GM04504 (cell line): ENCODE measurements around the gene MCF2L2.
"Not testable (repeated sequence)": the region's sequence is repeated elsewhere in the genome, so short reads cannot be mapped to it uniquely, and the experiment has no call there.

Source experiments
- DNase-seq: peaks from one replicate; pipeline ENCODE4 v3.0.0-alpha.2; 2012; ENCODE audit warnings: low read depth

Gene MCF2L2

DNA sequence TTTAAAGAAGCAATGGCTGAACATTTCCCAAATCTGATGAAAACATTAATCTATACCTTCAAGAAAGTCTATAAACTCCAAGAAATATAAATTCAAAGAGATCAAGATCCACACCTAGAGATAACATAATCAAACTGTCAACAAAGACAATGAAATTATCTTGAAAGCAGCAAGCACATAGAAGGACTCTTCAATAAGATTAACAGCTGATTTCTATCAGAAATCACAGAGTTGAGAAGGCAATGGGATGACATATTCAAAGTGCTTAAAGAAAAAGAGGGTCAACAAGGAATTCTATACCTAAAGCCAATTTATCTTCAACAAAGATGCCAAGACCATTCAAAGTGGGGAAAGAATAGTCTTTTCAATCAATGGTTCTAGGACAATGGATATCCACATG lies 224.7 kb downstream of the MCF2L2 start:
- no peak for DNase-seq

DNA sequence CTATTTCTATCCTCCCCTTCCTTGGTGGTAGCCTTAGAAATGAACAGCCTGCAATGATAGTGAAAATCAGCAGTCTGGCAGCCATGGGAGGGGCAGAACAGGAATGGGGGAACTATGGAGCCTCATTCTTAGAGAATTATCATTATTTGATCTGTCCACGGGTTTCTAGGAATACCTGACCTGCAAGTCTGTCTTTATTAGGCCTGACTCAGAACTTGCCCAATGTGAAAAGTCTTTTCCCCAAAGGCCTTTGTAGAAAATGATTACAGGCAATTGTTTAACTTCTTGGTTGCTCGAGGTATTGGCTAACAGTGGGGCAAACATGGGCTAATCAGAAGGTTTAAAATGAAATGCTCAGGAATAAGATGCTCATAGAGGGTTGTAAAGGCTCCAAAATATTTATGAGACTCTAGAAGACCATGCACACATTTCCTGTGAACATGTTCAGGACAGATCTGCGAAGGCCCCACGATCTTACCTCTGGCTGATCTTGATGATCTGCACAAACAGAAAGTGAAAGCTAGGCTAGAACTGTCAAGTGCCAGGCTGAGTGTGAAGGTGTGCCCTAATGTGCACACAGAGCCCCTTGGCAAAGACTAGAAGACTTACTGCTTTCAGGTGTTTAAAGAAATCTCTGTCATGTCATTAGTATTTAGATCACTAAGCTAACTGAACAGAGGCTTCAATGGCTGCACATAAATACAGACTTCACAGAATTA lies 226.3 kb downstream of the MCF2L2 start:
- no peak for DNase-seq

DNA sequence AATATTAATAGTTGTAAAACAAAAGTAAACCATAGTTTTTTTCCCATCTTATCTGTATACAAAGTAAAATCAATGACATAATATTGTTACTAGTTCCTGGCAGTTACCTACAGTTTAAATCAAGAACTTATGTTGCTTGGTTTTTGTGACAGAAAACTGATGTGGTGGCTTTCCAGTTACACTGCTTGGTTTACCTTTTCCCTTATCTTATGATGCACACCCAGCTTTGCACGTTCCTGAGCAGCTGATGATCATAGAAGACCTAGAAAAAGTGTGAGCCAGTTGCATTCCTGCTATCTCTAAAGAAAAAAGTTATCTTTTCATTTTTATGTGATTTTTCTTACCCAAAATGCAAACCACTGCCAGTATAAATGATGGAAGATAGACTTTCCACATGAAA lies 229.5 kb downstream of the MCF2L2 start:
- DNase-seq, result no peak

DNA sequence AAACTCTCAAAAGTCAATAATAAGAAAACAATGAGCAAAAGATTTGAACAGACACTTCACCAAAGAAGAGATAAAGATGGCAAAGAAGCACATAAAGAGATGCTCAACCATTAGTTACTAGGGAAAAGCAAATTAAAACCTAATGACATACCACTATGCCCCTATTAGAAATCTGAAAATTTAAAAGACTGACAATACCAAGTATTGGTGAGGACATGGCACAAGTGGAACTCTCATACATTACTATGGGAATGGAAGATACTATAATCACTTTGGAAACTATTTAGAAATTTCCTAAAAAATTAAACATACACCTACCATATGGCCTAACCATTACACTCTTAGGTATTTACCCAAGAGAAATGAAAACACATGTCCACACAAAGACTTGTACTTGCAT lies 230.7 kb downstream of the MCF2L2 start:
- DNase-seq, result no peak

DNA sequence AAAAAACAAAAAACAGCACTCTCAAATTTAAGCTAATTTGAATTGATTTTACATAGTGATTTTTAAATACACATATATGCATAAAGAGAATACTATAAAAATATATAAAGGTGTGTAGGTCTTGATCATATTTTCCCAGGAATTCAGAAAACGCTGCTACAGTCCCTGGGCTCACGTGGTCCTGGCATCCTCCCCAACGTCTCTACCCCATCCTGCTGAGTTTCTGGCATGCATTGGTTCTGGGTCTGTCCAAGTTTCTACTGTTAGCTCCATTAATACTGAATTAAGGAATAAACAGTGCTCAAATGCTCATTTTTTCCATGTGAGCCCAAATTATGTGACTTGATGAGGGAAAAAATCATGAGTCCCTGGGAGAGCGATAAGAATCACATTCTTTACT lies 233.2 kb downstream of the MCF2L2 start:
- DNase-seq, result no peak

DNA sequence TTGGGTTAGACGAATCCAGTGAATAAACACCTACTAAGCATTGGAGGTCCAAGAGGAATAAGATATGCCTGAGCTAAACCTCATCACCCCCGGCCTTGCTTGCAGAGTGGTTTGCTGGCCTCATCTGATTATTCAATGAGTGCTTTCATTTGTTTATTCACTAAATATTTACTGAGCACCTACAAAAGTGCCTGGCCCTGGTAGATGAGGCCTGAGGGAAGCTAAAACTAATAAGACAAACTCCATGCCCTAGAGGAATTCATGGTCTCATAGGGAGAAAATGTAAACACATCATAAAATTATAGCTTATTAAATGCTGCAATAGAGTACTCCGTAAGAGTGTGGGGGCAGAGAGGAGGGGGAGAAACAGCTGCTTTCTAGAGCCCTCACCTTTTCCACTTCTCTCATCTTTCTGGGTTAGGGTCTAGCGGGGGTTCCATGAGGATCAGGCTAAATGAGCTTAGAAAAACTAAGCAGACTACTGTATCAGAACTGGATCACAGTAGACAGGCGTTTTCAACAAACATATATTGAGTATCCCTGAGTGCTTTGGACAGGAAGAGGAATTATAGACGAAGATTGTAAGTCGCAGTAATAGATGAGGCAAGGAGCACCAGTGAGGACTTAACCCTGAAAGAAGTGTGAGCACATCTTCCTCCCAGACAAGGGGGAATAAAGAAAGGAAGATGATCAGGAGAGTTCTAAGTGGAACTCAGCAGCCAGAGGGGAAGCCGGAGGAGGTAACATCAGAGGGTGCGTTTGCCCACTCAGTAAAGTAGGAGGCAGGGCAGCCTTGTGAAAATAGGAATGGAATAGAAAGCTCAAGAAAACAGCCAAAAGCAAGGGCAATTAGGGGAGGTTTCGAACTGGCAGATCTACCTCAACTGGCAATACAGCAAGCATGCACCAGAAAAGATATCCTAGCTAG lies 234.4 kb downstream of the MCF2L2 start:
- peak; percentile 28 for DNase-seq

DNA sequence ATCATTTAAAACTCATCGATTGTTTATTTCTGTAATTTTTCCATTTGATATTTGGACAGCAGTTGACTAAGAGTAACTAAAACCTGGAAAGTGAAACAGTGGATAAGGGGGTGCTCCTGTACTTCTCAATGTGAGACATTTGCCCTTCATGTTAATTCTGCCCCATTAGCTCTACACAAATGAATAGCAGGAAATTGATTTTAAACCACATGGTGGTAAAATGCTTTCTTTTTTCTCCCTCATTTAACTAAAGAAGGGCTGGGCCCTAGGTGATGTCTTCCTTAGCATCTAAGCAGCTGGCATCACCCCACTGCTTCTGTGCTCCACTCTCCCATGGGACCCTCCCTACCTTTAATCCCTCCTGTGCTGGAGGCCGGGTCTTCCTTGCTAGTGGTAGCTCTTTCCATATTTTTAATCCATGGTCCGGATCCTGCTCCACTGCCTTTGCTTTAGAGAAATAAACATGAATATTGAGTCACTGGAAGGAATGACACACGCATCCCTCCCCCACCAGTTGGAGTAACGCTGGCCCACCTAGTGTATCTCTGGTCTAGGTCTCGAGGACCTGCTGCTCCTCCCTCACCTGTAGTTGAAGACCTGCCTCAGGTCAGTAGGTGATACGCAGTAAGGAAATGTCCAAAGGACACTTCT lies 235.6 kb downstream of the MCF2L2 start:
- no peak for DNase-seq

DNA sequence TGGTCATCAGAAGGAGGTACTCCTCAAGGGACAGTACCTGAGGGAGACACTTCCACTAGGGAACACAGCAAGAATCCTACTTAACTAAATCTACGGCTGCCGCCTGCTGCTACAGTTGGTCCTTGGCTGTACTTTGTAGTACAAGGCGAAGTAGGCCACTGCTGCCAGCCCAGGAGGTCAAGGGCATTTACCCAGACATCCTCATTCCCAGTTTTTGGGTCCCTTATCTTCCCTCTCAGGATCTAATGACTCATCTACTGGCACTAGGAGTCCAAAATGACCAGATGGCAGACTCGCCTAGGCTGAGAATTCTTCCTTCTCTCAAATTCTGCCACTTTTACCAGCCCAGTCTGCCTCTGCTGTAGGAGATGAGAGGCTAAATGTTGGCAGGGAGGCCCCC lies 238.8 kb downstream of the MCF2L2 start:
- no peak for DNase-seq

DNA sequence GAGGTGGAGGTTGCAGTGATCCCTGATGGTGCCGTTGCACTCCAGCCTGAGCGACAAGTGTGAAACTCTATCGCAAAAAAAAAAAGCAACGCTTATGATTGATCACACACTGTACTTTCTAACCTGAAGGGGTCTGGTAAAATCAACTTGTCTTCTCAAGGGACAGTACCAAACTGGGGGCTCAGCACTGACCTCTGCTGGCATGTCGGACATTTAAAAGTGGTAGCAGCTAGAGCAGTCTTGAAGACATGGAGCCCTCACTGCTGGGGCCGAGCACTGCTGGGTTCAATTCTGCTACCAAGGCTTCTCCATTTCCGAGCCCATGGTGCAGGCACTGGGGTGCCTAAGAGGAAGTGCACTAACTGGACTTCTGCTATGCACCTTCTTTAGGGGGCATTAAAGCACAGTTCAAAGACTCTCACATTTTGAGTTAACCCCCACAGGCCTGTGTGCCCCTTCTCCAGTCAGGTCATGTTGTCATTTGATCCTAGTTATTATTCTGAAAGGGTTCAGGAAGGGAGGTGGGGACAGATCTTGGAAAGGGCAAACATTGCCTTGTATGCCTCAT lies 239.4 kb downstream of the MCF2L2 start:
- no peak for DNase-seq

DNA sequence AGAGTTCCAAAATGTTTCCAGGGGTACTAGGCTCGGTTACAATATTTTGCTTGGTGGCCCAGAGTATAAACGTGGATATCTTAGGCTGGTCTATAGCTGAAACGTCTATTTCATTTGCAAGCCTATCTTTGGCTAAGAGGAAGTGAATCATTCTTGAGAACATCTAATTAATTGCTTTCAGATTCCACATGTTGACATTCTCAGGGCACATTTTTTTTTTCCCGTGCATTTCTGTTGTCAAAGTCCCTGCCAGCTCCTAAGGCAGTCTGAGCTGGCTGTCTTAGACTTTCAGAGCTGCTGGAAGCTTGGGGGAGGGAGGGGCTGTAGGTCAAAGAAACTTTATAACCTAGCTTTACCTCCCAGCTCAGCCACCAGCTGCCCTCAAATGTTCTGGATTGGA lies 242.7 kb downstream of the MCF2L2 start:
- peak; percentile 85 for DNase-seq

DNA sequence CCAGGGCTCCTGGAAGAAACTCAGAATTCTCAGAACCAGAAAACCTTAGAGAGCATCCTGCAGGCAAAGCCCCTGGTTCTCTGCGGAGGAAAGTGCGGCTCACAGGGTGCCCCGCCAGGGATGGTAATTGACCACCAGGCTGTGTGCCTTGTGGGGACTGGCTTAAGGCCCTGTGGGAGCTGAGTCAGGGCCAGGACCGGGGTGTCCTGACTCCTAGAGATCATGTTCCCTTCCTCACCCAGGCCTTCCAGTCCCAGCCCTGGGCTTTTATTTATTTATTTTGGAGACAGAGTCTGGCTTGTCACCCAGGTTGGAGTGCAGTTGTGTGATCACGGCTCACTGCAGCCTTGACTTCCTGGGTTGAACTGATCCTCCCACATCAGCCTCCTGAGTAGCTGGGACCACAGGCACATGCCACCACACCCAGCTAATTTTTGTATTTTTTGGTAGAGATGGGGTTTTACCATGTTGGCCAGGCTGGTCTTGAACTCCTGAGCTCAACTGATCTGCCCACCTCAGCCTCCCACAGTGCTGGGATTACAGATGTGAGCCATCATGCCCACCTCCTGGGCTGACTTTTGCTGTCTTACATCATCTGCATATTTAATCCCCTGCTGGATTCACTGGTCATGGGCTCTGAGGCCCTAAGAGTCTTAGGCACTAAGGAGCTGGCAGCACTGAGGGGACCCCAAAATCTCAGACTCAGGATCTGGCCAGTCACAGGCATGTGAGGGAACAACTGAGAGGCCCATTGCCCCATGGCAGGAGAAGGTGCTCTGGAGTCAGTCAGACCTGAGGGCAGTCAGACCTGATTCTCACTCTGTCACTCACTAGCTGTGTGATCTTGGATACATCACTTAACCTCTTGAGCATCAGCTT lies 245.4 kb downstream of the MCF2L2 start:
- DNase-seq, result no peak

DNA sequence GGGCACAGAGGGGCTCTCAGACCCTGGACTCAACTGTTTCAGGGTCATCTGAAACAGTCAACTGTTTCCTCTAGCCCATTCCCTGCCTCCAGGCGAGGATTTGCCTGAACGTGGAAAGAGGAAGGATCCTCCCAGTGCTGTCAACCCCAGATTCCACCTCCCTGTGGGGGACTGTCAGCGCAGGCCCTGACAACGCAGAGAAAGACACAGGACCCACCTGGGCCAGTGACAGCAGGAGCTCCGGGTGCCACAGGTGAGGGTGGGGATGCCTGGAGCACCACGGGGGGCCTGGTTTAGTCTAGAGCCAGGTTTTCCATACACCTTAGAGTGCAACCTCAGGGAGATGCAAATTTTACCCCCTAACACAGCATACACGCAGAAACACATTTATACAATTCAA lies 246.3 kb downstream of the MCF2L2 start:
- no peak for DNase-seq

DNA sequence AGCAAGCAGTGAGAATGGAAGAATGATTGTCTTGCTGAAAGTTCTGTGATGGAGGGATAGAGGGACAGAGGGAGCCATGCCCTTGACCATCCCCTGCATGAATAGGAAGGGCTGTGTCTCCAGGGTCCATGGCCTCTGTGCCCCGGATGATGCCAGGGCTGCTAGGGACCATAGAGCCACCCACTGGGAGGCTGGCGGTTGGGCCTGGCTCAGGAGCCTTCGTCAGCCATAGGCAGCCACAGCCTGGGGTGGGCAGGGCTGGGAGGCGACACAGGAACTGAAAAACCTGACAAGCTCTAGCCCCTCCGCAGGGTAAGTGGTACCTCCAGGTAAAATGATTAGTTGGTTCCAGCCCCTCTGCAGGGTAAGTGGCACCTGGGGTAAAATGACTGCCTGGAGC lies 246.8 kb downstream of the MCF2L2 start:
- DNase-seq, result no peak

DNA sequence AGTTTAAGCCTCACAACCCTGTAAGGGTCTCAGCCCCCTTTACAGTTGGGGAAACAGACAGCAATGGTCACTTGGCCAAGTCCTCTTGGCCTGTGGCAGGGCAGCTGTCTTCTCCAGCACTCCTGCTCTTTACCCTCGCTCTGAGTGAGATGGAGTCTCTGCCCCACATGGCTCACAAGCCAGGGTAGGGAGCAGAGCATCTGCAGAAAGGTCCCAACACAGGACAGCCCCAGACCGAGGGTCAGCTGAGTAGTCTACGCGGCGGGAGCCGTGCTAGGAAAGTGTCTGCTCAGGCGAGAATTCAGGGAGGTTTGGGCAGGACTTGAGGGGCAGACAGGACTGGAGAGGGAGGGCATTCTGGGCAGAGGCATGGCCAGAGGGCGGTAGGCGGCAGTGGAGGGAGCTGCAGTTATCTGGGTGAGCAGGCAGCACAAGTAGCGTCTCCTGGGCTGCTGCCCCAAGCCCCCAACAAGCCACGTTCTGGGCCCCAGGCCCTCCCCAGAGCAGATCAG lies 247.6 kb downstream of the MCF2L2 start:
- no peak for DNase-seq

DNA sequence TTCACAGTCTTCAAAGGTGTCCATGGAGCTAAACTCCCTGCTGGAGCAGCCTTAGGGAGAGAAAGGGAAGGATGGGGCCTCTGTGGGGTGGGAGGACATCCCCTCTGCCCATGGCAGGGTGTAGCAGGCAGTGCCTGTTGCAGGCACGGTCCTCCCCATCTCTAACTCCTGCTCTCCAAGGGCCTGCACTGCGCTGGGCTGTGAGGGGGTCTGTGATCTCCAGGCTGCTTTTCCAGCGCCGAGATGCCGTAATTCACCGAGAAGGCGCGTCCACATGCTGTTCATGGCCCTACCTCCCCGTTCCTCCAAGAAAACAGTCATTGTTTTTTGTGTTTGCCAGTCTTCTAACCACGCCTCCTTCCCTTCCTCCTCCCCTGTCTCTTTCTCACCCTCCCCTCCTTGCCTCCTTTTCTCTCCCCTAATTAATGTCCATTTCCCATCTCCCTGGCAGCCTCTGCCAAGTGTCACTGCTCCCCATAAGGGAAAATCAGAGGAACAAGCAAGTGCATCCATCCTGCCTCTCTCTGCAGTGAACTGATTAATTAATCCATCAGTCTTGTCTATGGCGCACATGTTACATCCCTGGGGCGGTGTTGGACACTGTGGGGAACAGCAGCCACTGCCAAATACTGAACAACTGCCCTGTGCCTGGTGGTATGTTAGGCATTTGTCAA lies 248.2 kb downstream of the MCF2L2 start:
- no peak for DNase-seq

DNA sequence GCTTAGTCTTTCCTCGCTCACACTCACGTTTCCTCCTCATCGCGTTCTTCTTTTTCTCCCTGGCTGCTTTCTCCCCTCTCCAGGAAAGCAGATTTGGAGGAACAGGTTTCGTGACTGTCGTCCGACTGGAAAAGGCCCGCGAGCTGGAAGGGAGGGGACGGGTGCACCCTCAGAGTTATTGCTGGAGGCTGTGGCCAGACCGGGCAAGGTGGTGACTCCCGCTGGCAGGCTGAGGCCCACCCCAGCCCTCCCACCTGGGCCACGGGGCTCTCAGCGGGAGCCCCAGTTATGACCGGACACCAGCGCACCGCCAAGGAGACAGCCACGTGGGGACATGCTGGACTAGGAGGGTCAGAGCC lies 248.9 kb downstream of the MCF2L2 start:
- DNase-seq, result not testable (repeated sequence)

DNA sequence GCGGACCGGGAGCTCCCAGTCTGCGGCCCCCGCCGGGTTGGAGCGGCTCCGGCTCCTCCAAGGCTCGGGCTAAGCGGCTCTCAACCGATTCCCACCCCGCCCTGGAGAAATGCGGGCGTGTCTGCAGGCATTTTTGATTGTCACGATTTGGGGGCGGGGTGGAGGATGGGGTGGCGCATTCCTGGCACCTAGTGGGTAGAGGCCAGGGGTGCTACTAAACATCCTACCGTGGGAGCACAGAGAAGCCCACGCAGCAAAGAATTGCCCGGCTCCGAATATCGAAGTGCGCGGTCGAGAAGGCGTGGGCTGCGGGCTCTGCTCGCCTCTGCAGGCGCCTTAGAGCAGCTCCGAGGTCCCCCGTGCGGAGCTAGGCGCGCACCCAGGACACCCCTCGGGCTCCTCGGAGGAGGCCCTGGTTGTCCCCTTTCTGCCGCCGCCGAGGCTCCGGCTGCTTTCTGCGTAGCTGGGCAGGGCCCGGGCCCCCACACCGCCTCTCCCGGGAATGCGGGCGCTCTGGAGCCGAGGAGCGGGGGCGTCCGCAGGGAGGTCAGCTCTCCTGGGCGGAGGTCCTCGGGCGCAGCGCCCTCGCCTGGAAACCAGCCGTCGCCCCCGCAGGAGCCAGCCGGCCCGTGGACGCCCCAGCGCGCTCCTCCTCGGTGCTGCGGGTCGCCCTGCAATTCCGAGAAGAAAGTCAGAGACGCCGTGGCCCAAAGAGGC lies 249.4 kb downstream of the MCF2L2 start:
- no peak for DNase-seq

DNA sequence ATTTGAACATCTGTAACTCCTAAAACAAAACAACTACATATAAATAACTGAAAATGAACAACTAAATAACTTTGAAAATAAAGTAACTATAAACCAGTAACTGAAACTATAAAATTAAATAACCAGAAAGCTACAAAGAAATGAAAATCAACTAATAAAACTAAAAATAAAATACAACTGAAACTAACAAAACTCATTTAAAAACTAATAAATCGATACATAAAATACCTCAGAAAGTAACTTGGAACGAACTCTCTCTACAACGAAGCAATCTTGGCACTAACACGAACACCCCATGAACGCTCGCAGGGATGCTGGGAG lies 249.9 kb downstream of the MCF2L2 start:
- no peak for DNase-seq

DNA sequence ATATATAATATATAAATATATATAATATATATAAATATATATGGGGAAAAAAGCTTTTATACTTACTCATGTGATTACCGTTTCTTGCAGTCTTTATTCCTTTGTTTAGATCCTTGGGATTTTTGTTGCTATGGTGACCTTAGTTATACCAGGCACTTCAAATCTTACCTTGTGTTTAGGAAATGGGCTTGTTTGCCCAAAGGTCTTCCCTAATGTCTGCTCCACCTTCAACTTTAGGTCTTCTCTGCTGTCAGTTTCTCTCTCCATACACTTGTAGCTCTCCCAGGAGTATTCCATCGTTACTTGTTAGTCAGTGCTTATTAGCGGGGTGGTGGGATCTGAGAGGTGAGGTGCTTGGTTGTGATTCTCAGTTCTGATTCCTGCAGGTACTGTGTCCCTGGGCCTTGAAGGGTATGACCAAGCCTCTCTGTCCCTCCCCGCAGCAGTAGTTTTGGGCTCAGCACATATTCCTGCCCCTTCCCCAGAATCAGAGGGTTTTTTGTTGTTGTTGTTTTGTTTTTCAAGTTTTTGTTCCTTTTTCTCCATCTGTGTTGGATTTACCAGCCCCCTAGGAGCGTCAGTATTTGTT lies 256.3 kb downstream of the MCF2L2 start:
- DNase-seq, result no peak

DNA sequence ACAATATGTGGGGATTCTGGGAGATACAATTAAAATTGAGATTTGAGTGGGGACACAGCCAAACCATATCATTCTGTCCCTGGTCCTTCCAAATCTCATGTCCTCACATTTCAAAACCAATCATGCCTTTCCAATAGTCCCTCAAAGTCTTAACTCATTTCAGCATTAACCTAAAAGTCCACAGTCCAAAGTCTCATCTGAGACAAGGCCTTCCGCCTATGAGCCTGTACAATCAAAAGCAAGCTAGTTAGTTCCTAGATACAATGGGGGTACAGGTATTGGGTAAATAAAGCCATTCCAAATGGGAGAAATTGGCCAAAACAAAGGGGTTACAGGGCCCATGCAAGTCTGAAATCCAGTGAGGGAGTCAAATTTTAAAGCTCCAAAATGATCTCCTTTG lies 260.4 kb downstream of the MCF2L2 start:
- not testable (repeated sequence) for DNase-seq
